Measurements from ENCODE around the gene RHOJ.
A peak's percentile ranks its signal among the peaks of the same experiment; 100 is the strongest.

Gene RHOJ

DNA sequence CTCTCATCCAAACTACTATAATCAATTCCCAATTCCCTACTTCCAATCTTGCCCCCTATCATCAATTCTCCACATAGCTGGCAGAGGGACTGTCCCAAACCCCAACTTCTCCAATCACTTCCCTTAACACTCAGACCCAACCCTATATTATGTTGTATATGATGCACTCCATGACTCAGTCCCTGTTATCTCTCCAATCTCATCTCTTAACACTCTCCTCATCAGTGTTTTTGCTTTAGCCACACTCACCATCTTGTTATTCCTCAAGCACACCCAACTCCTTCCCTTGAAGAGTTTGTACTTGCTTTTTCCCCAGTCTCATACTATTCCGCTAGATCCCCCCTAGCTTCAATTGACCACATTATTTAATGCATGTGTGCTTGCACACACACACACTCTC is 4.9 kb downstream of the RHOJ start:
- peak; percentile 25 for DNase-seq

DNA sequence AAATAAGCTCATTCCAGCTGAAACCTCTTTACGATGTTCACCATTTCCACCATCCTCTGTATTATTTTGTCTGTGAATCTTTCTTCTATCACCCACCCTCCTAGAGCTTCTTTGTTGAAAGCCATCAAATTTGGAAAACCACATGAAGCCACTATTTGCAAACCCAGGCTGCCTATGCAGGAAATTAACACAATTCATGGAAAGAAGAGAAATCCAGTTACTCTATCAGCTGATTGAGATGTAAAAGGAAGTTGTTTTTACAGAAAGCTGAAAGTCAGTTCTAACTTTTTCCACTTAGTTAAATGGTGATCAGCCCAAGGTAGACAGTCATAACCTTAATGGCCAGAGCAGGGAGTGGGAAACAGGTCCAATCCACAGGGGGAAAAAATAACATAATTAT is 6.6 kb downstream of the RHOJ start:
- DNase-seq, result no peak

DNA sequence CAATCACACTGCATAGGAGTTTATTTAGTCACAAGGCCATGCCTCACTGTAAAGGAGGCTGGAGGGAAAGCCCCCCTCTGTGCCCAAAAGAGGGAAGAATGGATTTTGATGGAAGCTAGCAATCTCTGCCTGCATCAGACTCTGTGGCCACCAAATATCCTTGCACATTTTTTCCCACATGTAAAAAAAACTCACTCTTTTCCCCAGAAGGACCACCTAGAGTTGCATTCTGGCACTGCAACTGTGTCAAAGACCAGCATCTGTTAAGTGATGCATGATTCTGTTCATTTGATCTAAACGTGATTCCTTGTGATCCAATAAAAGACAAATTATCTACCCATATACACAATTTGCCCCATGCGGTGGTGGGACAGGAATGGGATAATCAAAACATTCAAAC is 8.0 kb downstream of the RHOJ start:
- DNase-seq, result no peak

DNA sequence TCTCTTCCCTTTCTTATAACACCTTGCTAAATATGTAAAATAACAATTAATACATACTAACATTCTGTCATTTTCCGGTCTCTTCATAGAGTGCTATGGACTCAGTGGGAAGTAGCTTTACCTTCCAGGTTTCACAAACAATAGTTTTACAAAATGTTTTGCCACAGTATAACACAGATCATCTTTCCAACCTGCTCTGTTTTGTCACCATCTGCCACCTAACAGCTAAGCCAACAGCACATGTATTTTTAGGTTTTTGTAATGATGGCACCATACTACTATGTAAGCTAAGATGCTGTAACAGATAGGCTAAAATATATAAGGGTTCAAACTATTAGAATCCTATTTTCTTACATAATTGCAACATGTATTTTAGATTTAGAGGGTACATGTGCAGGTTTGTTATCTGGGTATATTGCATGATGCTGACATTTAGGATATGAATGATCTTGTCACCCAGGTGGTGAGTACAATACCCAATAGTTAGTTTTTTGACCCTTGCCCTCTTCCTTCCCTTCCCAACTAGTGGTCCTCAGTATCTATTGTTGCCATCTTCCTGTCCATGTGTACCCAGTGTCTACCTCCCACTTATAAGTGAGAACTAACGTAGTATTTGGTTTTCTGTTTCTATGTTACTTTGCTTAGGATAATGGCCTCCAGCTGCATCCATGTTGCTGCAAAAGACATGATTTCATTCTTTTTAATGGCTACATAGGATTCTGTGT is 8.7 kb downstream of the RHOJ start:
- no peak for DNase-seq

DNA sequence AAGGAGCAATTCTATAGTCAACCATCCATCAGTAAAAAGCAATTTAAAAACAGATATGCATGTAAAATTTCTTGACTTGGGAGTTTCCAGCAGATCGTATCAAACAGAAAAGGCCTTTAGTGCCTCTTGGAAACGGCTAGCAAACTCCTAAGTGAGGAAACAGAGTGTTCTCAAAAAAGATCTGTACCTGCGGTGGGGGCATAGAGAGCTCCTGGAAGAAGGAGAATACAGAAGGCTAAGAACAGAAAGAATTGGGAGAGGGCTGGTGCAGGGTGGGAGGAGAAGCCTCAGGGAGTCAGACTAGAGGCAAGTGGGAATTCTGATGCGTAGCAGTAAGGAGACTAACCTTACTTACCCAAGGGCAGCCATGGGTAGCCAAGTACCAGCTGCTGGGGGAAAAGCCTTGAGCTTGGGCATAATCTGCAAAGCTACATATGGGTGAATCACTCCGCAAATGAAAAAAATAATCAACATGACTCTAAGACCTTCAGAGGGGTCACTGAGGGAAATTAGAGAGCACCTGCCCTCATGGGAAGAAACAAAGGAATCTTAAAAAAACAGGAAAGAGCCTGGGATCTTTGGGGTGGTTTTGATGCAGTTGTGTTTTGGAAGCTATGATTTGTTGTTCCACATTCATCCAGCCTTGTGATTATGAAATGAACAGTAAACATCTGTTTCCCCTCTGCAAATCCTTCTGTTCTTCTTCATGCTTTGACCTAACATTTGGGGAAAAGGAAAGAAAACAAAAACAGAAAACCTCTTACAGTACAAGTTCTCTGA is 10.4 kb downstream of the RHOJ start:
- no peak for DNase-seq

DNA sequence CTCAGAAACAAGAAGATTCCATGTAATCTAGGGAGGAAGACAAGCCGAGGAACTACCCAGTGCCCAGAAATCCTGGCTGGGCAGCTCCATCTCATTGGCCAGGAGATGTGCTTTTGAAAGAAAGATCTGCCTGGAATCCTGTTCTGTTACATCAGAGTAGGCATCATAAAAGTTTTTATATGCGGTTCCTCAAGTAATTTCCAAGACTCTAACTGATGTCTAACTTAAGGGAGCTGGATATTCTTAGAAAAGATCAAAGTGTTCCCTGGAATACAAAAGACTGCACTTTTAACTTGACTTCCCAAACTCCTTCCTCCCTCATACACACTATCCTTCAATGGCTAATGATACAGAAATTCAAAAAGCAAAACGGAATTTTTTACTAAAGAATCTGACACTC is 16.3 kb downstream of the RHOJ start:
- no peak for DNase-seq

DNA sequence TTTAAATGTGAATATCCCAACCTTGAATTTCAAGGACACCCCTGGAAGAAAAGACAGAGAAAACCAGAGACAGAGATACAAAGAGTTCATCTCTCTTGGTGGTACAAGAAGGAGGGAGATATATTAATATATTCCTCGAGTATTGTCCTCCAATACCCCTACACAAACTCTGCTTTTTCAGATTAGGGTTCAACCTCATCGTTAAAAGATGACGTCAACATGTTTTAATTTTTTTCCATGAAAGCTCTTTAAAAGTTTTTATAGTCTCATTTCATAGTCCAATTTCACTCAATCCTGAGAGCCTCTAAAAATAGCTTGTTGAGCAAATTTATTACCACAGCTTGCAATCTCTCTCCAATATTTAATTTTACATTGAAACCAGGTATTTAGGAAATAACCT is 19.4 kb downstream of the RHOJ start:
- no peak for DNase-seq

DNA sequence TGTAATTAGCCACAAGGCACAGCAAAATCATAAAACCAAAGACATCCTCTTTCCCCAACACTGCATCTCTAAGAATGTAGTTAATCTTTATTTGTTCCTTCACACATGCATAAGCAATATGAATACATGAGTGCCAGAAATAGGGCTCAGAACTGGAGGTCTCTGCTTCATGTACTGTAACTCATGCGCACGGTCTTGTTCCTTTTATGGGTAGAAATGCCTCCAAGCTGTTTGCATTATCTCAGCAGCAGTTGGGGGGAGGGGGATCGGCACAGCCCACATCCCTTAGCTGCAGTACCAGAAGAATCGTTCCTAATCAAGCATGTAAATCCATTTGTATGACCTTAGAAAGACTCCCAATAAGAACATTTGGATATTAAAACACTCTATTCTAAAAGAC is 20.0 kb downstream of the RHOJ start:
- DNase-seq, result no peak

DNA sequence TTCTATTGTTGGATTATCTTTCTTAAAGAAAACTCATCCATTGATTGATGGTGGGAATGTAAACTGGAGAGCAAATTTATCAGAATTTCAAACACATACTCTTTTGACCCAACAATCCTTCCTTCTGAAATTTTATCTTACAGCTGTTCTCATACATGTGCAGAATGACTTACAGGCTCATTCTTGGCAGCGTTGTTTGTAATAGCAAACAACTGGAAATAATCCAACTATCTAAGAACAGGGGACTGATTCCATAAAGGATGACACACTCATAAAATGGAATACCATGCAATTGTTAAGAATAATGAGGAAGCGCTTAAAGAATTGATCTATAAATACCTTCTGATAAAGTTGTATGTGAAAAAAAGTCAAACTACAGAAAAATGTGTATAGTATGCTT is 24.0 kb downstream of the RHOJ start:
- no peak for DNase-seq

DNA sequence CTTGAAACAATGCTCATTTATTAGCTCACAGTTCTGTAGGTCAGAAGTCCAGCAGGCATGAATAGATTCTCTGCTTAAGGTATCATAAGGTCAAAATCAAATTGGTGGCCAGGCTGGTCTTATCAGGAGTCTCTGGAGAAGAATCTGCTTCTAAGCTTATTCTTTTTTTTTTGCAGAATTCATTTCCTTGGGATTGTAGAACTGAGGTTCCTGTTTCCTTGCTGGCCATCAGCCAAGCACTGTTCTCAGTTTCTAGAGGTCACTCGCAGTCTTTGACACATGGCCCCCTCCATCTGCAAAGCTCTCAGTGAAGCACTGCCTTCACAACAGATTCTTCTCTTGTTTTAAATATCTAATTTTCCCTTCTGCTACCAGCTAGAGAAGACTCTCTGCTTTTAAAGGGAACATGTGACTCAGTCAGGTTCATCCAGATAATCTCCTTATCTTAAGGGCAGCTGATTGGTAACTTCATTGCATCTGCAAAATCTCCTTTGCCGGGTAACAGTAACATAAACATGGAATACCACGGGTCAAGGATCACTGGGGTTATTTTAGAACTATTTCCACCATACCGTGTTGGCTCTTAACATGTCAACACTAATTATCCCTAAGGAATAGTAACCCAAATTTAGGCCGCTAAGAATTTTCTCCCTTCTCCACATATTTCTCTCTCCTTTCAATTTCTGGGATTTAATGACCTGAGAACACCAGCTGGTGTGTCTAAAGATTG is 25.3 kb downstream of the RHOJ start:
- no peak for DNase-seq

DNA sequence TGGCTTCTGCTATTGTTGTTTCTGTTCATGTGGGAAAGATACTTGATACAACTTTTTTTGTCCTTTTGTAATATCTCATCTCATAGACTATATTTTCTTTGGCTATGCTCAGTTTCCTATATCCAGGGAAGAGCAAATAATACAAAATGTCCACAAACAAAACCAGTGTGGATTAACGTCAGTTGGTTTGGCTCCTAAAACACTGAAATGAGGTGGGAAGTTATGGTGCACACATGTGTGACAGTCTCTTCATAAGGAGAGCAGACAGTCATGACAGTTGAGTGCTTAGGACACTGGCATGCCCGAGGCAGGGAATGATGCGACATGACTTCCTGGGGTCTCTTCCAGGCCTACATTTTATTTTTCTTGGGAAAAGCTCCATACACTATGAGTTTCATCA is 27.5 kb downstream of the RHOJ start:
- DNase-seq, result no peak

DNA sequence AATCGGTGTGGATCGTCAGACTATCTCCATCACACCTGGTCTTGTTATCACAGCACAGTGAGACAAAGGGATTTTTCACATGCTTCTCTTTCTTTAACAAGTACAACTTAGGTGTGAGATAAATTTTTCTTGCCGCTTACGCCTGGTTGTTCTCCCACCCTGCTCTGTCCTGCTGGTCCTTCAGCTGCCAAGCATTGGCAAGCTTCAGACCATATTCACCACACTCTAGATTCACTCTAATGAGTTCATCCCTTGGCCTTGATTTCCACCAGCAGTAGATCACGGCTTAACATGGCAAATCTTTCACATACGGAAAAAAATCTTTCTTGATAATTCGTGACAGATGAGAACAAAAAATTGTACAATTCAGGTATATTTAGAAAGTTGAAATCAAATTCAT is 33.5 kb downstream of the RHOJ start:
- DNase-seq, result no peak

DNA sequence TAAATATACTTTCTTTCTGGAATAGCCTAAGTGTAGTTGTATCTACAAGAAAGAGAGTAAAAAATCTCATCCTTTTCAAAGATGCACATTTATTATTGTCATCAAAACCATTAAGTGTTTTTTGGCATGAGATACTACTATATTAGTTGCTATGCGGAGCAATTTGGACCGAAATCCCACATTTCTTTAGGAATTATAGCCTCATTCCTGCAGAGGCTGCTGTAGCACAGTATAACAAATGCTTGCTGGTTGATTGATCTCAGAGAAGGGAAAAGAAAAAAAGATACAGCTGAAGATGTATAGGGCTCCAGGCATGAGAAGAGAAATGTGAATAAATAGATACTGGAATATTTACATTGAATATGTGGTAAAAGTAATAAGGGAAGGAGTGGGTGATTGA is 36.0 kb downstream of the RHOJ start:
- no peak for DNase-seq

DNA sequence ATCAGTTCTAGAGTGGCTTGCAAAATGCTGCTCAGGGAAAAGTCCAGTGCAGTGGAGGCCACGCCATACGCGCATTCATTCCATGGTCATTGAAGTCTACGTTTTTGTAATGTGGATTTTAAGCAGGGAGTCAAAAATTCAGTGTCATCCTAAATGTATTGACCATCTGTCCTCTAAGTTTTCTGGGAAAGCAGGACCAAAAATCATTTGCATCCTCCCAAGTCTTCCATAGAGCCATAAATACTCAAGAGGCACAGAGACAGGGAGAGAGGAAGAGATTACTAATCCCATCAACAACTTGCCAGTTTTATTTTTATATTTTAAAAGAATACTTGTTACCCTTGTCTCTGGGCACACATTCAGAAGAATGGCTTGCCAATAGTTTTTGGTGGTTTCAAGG is 36.9 kb downstream of the RHOJ start:
- DNase-seq, result no peak

DNA sequence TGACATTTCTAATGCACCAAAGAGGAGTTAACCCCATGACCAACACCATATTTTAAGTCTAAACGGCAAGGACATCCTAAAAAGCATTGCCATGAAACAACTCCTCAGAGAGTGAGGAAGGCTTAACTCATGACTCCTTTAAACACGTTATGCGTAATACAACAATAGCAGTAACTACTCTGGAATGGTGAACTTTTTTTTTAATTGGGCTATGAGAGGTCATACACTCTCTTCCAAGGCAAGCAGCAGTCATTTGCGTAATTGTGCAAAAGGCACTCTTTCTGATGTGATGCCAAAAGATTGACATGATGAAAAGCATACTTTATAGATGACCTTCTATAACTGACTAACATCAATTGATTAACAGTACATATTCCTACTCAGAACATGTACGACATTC is 39.4 kb downstream of the RHOJ start:
- DNase-seq, result no peak

DNA sequence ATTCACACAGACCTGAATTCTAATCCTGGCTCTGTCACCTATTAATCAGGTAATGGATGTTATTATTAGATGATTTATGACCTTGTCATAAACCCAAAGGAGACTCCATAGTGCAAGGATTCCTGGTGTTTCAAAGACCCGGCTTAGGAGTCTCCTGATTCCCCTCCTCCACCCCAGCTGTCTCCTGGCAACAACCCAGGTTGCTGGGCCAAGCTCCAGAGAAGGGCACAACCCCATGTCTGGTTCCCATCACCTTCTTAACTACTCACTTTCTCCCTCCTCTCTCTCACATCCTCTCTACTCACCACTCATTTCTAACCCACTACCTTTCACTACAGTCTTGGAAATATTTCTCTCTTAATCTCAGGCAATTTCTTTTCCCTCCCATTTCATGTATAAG is 41.6 kb downstream of the RHOJ start:
- DNase-seq, result no peak

DNA sequence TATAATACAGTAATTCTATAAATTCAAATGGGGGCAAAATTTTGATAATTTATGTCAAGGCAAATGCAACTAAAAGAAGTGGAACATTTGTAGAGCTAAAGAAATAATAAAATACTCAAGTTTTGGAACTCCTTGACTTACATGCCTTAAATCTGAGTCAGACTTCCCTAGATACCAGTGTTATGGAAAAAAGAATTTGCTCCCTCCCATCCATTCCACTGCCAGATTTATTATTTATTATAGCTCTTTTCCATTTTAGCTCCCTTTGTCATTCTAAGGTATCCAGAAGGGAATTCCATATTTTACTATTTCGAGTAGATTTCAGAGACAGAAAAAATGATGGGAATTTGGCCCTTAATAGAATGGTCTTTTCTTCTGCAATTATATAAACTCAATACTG is 44.0 kb downstream of the RHOJ start:
- DNase-seq, result peak; percentile 53

DNA sequence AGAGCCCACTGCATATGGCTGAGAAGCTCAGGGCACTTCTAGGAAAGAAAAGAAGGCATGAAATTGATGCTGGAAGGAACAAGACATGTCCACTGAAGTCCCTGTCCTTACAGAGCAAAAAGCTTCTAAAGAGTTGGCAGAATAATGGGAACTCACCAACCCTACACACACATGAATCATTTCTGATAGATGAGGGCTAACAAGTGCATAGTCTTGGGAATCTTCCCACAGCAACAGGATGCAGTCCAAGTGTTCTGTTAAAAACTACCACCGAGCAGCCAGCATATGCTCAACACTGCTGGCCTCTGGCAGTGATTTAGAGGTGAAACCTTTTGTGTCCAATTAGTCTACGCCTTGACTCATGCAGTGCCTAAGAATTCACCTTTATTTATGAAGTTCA is 44.8 kb downstream of the RHOJ start:
- peak; percentile 18 for DNase-seq

DNA sequence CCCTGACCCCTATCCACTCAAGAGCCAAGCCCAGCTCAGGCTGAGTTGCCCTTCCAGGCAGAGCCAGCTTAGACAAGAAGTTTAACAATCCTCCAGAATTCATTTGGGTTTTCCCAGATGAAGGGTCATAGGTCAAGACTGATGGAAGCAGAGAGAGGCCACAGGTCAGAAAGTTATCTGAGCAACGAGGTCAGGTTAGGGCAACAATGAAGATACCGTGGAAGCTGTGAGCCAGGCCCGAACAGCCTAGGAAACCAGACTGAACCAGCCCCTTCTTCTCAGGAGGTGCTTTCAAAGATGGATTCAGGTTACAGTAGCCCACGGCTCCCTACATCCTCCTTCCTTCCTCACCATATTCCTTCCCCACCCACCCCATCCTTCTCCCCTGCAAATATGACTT is 53.1 kb downstream of the RHOJ start:
- DNase-seq, result no peak

DNA sequence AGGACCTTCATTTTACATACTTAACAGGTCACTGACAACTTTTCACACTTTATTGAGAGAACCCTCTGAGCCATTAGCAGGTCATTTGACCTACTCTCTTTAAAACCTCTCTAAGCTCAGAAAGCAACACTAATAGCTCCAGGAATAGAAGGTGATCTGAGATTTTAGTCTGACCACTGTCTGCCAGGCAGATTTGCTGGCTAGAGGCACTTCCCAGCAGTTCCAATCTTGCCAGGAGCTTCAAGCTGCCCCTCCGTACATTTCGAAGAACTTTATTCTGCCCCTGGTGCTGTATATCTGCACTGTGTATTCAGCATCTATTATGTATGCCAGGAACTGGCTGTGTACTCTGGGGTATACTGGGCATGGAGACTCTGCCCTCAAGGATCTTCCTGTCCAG is 58.2 kb downstream of the RHOJ start:
- no peak for DNase-seq

DNA sequence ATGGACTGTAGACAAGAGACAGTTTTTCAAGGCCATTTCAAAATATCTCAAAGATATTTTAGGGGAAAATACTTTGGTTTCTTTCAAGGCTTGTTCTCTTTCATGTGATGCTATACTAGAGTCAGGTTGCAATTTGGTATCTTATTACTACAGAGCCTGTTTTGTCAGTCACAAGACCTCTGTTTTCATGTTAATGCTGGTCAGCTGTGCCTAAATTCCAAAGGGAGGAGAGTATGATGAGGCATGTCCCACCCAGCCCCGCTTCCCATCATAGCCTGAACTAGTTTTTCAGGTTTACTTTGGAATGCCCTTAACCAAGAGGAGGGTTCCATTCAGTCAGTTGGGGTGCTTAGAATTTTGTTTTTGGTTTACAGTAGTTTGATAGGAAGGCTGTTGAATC is 61.9 kb downstream of the RHOJ start:
- no peak for DNase-seq

DNA sequence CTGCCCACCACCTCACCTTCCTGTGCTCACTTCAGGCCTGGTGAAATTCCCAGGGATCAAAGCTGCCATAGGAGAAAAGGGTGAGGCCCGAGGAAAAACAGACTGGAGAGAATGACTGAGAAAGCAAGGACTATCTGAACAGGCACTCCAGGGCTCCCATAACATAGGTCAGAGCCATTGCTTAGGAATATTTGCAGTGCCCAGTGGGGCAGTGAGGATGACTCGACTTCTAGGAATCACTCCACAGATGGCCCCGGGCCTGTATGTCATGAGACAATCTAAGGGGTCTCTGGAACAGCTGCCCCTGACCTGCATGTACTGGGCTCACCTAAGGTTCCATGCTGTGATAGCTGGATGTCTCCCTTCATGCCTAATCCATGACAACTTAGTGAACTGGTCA is 62.9 kb downstream of the RHOJ start:
- DNase-seq, result no peak

DNA sequence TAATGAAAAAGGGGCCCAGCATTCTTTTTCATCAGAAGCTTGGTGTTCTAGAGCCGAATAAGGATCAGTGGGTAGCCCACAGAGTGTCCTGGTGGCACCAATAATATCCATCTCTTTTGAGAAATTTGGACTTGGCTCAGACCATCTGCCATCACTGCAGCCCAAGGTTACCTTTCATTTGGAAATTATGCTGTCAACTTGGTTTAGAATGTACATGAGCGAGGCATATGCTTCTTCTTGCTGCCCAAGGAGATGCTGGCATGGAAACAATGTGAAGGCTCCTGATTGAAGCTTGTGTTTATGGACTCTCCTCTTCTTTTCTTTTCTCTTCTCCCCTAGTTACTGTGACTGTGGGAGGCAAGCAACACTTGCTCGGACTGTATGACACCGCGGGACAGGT is 64.5 kb downstream of the RHOJ start:
- DNase-seq, result no peak

DNA sequence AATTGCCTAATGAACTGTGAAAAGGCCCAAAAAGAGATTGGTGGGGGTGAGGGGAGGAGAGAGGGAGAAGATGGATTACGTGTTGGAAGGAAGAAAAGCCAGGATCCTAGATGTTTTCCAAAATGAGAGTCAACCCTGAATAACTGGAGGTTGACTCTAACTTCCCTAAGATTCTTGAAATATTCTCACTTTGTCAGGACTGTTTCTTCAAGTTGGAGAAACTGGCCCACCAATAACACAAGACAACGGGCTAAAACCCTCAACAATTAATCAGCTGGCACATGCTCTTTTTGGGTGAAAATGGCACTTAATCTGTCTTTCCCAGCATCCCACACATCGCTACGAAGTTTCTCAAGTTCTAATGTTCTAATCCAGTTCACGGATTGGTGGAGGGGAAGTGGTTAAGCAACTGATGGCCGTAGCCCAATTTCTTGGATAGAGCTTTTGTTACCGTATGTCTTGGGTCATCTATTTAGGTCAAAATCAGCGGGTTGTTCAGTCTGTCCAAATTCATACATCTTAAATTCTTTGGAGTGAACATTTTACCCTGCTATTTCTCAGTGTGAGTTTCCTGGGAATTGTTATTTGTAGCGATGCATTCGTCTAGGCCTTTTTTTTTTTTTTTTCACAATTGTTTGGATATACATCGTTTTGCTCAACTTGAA is 65.5 kb downstream of the RHOJ start:
- no peak for DNase-seq
